Neural progenitor cell (in vitro differentiated cells): ENCODE measurements around the gene OR2T2. TPM values are rescaled to one million over a fixed set of nuclear protein-coding genes. Genes with fewer than 3 reads are reported as not detected.
"Not testable (repeated sequence)": the region's sequence is repeated elsewhere in the genome, so short reads cannot be mapped to it uniquely, and the experiment has no call there.

Experiments used
- DNase-seq: peaks from one replicate; pipeline ENCODE4 v3.0.0-alpha.2; 2016; ENCODE audit warnings: low spot score
- H2AFZ ChIP-seq: fragments of 200-600 bp; sonication (generic); replicated peaks from 2 replicates; pipeline ENCODE4 v1.6.1; 2016; ENCODE audit warnings: antibody characterized with exemption
- H3F3A ChIP-seq: fragments of 200-600 bp; sonication (generic); 2 replicates; pipeline ENCODE4 v1.6.1; 2016; ENCODE audit warnings: antibody characterized with exemption, low read depth
- H3K27ac ChIP-seq: fragments of 200-600 bp; sonication (generic); 2 replicates; pipeline ENCODE4 v1.5.1; 2016; ENCODE audit warnings: mild to moderate bottlenecking
- H3K27me3 ChIP-seq: fragments of 200-600 bp; sonication (generic); 2 replicates; pipeline ENCODE4 v1.6.1; 2016; ENCODE audit warnings: mild to moderate bottlenecking, moderate library complexity
- H3K36me3 ChIP-seq: fragments of 200-600 bp; sonication (generic); 2 replicates; pipeline ENCODE4 v1.5.1; 2016
- H3K4me1 ChIP-seq: fragments of 200-600 bp; sonication (generic); 2 replicates; pipeline ENCODE4 v1.6.1; 2016; ENCODE audit warnings: mixed run types
- H3K4me2 ChIP-seq: fragments of 200-600 bp; sonication (generic); 2 replicates; pipeline ENCODE4 v1.6.1; 2016
- H3K4me3 ChIP-seq: fragments of 200-600 bp; sonication (generic); 2 replicates; pipeline ENCODE4 v1.5.1; 2016
- H3K79me2 ChIP-seq: fragments of 200-600 bp; sonication (generic); 2 replicates; pipeline ENCODE4 v1.6.1; 2016; ENCODE audit warnings: low read depth
- H3K9ac ChIP-seq: fragments of 200-600 bp; sonication (generic); 2 replicates; pipeline ENCODE4 v1.6.1; 2016
- H3K9me3 ChIP-seq: fragments of 200-600 bp; sonication (generic); 2 replicates; pipeline ENCODE4 v1.5.1; 2016; ENCODE audit warnings: low read depth
- H4K20me1 ChIP-seq: fragments of 200-600 bp; sonication (generic); 2 replicates; pipeline ENCODE4 v1.6.1; 2016; ENCODE audit warnings: low read depth
- H3K27ac Mint-ChIP-seq: 3 replicates; pipeline ENCODE4 v1.8.0; 2021; ENCODE audit warnings: mixed read lengths
- H3K27me3 Mint-ChIP-seq: 2 replicates; pipeline ENCODE4 v1.8.0; 2022; ENCODE audit warnings: low read depth, mild to moderate bottlenecking, inconsistent platforms, moderate library complexity, mixed read lengths; ENCODE audit not compliant: insufficient read depth
- H3K36me3 Mint-ChIP-seq: 3 replicates; pipeline ENCODE4 v1.8.0; 2021; ENCODE audit warnings: mixed read lengths
- H3K4me1 Mint-ChIP-seq: 3 replicates; pipeline ENCODE4 v1.8.0; 2021; ENCODE audit warnings: mixed read lengths
- H3K4me3 Mint-ChIP-seq: 3 replicates; pipeline ENCODE4 v1.8.0; 2021; ENCODE audit warnings: mild to moderate bottlenecking, moderate library complexity, mixed read lengths
- H3K9me3 Mint-ChIP-seq: 3 replicates; pipeline ENCODE4 v1.8.0; 2020; ENCODE audit warnings: mixed read lengths
- EZH2 ChIP-seq: fragments of 200-600 bp; sonication (generic); IDR thresholded peaks from 2 replicates; pipeline ENCODE4 v1.6.1; 2017; ENCODE audit warnings: antibody characterized with exemption, mild to moderate bottlenecking, moderate library complexity
- EZH2phosphoT487 ChIP-seq: fragments of 200-600 bp; sonication (generic); IDR thresholded peaks from 2 replicates; pipeline ENCODE4 v1.6.1; 2017; ENCODE audit warnings: antibody characterized with exemption
- total RNA-seq: library from RNA; depleted of rRNA; stranded (reverse); fragments of >200 nt; gene quantifications from 2 replicates; pipeline ENCODE4 v1.2.3, GENCODE V29; 2015; ENCODE audit warnings: low replicate concordance
- TF ChIP-seq, protein P1 (sequence below): fragments of 200-600 bp; sonication (generic); IDR thresholded peaks from 2 replicates; pipeline ENCODE4 v1.5.1; 2017; ENCODE audit warnings: antibody characterized with exemption, mild to moderate bottlenecking

The OR2T2 gene, protein sequence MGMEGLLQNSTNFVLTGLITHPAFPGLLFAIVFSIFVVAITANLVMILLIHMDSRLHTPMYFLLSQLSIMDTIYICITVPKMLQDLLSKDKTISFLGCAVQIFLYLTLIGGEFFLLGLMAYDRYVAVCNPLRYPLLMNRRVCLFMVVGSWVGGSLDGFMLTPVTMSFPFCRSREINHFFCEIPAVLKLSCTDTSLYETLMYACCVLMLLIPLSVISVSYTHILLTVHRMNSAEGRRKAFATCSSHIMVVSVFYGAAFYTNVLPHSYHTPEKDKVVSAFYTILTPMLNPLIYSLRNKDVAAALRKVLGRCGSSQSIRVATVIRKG
- not detected in 2 replicates for total RNA-seq

DNA sequence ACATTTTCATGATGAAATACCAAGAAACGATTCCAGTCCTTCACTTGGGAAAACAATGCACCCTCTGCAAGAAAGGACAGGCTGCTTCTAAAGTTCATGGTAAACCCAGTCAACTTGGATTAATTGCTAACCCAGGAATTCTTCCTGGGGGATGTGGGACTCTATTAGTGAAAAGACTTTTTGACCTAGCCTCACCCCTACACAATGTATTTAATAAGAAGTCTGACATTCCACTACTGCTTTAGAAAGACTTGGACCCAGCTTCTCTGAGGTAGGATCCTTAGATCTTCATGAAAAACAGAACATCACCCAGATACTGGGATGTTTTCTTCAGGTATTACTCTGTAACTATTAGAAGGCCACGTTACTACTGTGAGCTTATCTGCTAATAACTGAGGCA, at the start of gene OR2T2:
Gene OR2T2 (plus strand): TSS at position 239 of the 400 bp plus-strand sequence. CDS start 7,161 bp downstream, outside the sequence.
- H3K4me1 ChIP-seq, H3K9me3 ChIP-seq, H3K36me3 Mint-ChIP-seq, H3K9ac ChIP-seq, H3K4me1 Mint-ChIP-seq, H3K4me3 Mint-ChIP-seq, H2AFZ ChIP-seq, H3F3A ChIP-seq, H3K27me3 ChIP-seq, H3K4me2 ChIP-seq, H4K20me1 ChIP-seq, H3K27me3 Mint-ChIP-seq, H3K79me2 ChIP-seq, H3K36me3 ChIP-seq, H3K4me3 ChIP-seq, DNase-seq, H3K27ac ChIP-seq, H3K27ac Mint-ChIP-seq: not testable (repeated sequence)
- H3K9me3 Mint-ChIP-seq: peaks cover 13% of the 10 kb centered on the region

DNA sequence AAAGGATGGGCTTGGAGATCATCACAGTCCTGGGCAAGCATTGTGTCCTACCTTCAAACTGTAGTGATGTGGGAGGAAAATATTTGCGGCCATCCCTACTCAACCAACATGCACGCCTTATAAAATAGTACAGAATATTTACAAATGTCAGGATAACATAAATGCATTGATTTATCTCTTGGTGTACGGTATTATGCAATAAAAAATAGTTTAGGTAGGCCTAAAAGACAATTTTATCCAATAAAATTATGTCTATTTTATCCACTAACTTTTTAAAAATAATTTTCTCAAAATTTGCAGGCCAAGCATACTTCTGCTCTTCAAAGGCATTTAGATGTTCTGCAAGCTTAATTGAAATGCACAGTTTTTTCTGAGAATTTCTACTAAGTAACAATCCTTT, 42.7 kb upstream of the OR2T2 start, which contains the start of gene OR2T1:
Gene OR2T1 (plus strand): TSS at position 301 of the 400 bp plus-strand sequence. CDS start 3,100 bp downstream, outside the sequence.
- Histone ChIP-seq H3K9me3 (peaks cover 34% of the 10 kb centered on the region), H3K4me2 (no peak within 1 kb of the TSS), H3K4me3 (no peak within 1 kb of the TSS), H4K20me1 (no peaks in the 10 kb centered on the region), H3F3A (no peaks in the 10 kb centered on the region), H3K79me2 (no peaks in the 10 kb centered on the region), H3K9ac (no peak within 1 kb of the TSS), H3K27me3 (no peaks in the 10 kb centered on the region), H3K36me3 (no peaks in the 10 kb centered on the region), H3K4me1 (no peaks in the 10 kb centered on the region), H3K27ac (no peak within 1 kb of the TSS), H2AFZ (no peak within 1 kb of the TSS)
- DNase-seq: no peak
- TF ChIP-seq, protein P1, sequence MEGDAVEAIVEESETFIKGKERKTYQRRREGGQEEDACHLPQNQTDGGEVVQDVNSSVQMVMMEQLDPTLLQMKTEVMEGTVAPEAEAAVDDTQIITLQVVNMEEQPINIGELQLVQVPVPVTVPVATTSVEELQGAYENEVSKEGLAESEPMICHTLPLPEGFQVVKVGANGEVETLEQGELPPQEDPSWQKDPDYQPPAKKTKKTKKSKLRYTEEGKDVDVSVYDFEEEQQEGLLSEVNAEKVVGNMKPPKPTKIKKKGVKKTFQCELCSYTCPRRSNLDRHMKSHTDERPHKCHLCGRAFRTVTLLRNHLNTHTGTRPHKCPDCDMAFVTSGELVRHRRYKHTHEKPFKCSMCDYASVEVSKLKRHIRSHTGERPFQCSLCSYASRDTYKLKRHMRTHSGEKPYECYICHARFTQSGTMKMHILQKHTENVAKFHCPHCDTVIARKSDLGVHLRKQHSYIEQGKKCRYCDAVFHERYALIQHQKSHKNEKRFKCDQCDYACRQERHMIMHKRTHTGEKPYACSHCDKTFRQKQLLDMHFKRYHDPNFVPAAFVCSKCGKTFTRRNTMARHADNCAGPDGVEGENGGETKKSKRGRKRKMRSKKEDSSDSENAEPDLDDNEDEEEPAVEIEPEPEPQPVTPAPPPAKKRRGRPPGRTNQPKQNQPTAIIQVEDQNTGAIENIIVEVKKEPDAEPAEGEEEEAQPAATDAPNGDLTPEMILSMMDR: no peak
- TF ChIP-seq EZH2 (no peak), EZH2phosphoT487 (no peak)
- Mint-ChIP-seq H3K27ac (no peak within 1 kb of the TSS), H3K27me3 (no peaks in the 10 kb centered on the region), H3K36me3 (no peaks in the 10 kb centered on the region), H3K9me3 (peaks cover 23% of the 10 kb centered on the region), H3K4me1 (no peaks in the 10 kb centered on the region), H3K4me3 (no peak within 1 kb of the TSS)

DNA sequence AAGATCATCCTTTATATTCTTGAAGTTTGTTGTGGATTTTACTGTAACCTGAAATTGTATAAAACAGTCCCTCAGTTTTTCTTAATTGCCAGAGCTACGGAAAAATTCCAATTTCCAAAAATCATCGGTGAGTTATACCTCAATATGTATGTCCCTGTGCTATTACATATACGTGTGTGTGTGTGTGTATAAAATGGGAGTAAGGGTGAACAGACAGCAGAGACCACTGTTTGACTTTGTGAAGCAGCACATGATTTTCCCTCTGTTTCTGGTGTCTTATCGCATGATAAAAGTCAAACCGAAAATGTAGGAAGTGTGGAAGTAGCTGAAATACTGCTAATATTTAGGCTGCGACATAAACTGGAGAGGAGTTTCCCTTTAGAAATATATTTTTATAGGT, 41.4 kb upstream of the OR2T2 start:
- H3K36me3 Mint-ChIP-seq: no peaks in the 10 kb centered on the region
- H3K27ac ChIP-seq: no peak overlapping the region
- no peaks in the 10 kb centered on the region for H3K36me3 ChIP-seq
- no peak overlapping the region for H3K4me2 ChIP-seq
- H3K79me2 ChIP-seq: no peaks in the 10 kb centered on the region
- H3K4me1 ChIP-seq: no peaks in the 10 kb centered on the region
- no peak for TF ChIP-seq EZH2phosphoT487
- TF ChIP-seq EZH2: no peak
- TF ChIP-seq, protein P1: no peak
- H3K9ac ChIP-seq: no peak overlapping the region
- no peak for DNase-seq
- H3K27me3 ChIP-seq: no peaks in the 10 kb centered on the region
- H3K4me3 Mint-ChIP-seq: no peak overlapping the region
- no peaks in the 10 kb centered on the region for H4K20me1 ChIP-seq
- no peaks in the 10 kb centered on the region for H3F3A ChIP-seq
- H3K9me3 ChIP-seq: peaks cover 35% of the 10 kb centered on the region
- H3K27me3 Mint-ChIP-seq: no peaks in the 10 kb centered on the region
- H3K4me1 Mint-ChIP-seq: no peaks in the 10 kb centered on the region
- no peak overlapping the region for H2AFZ ChIP-seq
- no peak overlapping the region for H3K4me3 ChIP-seq
- H3K9me3 Mint-ChIP-seq: peaks cover 23% of the 10 kb centered on the region
- H3K27ac Mint-ChIP-seq: no peak overlapping the region
